ENCODE results near the gene DIP2C.

DIP2C gene

GRCh38 chr10:359762-360161 lies 329.7 kb downstream of the DIP2C start:
- Histone ChIP-seq H3K27me3 (ENCODE audit: insufficient read depth, low read depth, severe bottlenecking) (no peaks in the 10 kb centered on the region), H3K4me3 (ENCODE audit: low read depth, low read length) (no peak overlapping the region), H3K9me3 (ENCODE audit: severe bottlenecking) (no peaks in the 10 kb centered on the region), H3K27ac (no peak overlapping the region), H3K36me3 (no peaks in the 10 kb centered on the region)
- no peak for DNase-seq
- TF ChIP-seq CTCF (IDR thresholded peaks at IDR 0.05; ENCODE audit: low read depth, low read length), result no peak

GRCh38 chr10:359093-359492 lies 330.4 kb downstream of the DIP2C start:
- Histone ChIP-seq H3K27me3 (ENCODE audit: insufficient read depth, low read depth, severe bottlenecking) (no peaks in the 10 kb centered on the region), H3K27ac (no peak overlapping the region), H3K9me3 (ENCODE audit: severe bottlenecking) (no peaks in the 10 kb centered on the region), H3K4me3 (ENCODE audit: low read depth, low read length) (no peak overlapping the region), H3K36me3 (no peaks in the 10 kb centered on the region)
- no peak for TF ChIP-seq CTCF (IDR thresholded peaks at IDR 0.05; ENCODE audit: low read depth, low read length)
- DNase-seq, result no peak

- Histone ChIP-seq H3K4me3 (ENCODE audit: low read depth, low read length) (no peak overlapping the region), H3K27me3 (ENCODE audit: insufficient read depth, low read depth, severe bottlenecking) (no peaks in the 10 kb centered on the region), H3K27ac (no peak overlapping the region), H3K36me3 (no peaks in the 10 kb centered on the region), H3K9me3 (ENCODE audit: severe bottlenecking) (no peaks in the 10 kb centered on the region)
- no peak for TF ChIP-seq CTCF (IDR thresholded peaks at IDR 0.05; ENCODE audit: low read depth, low read length)
- no peak for DNase-seq
These were observed 332.1 kb downstream of the DIP2C start for GRCh38 chr10:357201-357950.

GRCh38 chr10:356452-356851 lies 333.0 kb downstream of the DIP2C start:
- no peak for TF ChIP-seq CTCF (IDR thresholded peaks at IDR 0.05; ENCODE audit: low read depth, low read length)
- H3K27ac ChIP-seq, result no peak overlapping the region
- no peak for DNase-seq

GRCh38 chr10:354901-355617 lies 334.4 kb downstream of the DIP2C start:
- TF ChIP-seq CTCF (IDR thresholded peaks at IDR 0.05; ENCODE audit: low read depth, low read length), result no peak
- H3K4me3 ChIP-seq (ENCODE audit: low read depth, low read length), result no peak overlapping the region
- no peak overlapping the region for H3K27ac ChIP-seq
- no peaks in the 10 kb centered on the region for H3K36me3 ChIP-seq
- no peaks in the 10 kb centered on the region for H3K9me3 ChIP-seq (ENCODE audit: severe bottlenecking)
- no peaks in the 10 kb centered on the region for H3K27me3 ChIP-seq (ENCODE audit: insufficient read depth, low read depth, severe bottlenecking)
- no peak for DNase-seq

More at GRCh38 chr10:356452-356851, 333.0 kb downstream of the DIP2C start:
- no peaks in the 10 kb centered on the region for H3K36me3 ChIP-seq
- no peaks in the 10 kb centered on the region for H3K9me3 ChIP-seq (ENCODE audit: severe bottlenecking)
- no peak overlapping the region for H3K4me3 ChIP-seq (ENCODE audit: low read depth, low read length)
- H3K27me3 ChIP-seq (ENCODE audit: insufficient read depth, low read depth, severe bottlenecking), result no peaks in the 10 kb centered on the region

Data from WERI-Rb-1 (cell line).